Stimulated activated CD4-positive, alpha-beta T cell treated with anti-CD3 and anti-CD28 coated beads, Interleukin-4, amount 100 ng/mL, for 1 hour (primary cell): ENCODE results near the gene MON1A.

ENCODE experiments used
- DNase-seq: peaks from one replicate; pipeline ENCODE4 v3.0.0-alpha.2; 2020

Gene MON1A

GRCh38 chr3:49886922-49887265 lies 42.7 kb downstream of the MON1A start:
- DNase-seq, result no peak

- DNase-seq, result no peak
Observed at GRCh38 chr3:49883998-49884397, 45.6 kb downstream of the MON1A start.

- DNase-seq, result no peak
Observed at GRCh38 chr3:49882166-49882565, 47.4 kb downstream of the MON1A start.

- DNase-seq, result no peak
Observed at GRCh38 chr3:49880581-49881315, 48.9 kb downstream of the MON1A start.

GRCh38 chr3:49879721-49880120 lies 49.9 kb downstream of the MON1A start:
- no peak for DNase-seq

GRCh38 chr3:49878686-49879085 lies 50.9 kb downstream of the MON1A start:
- DNase-seq, result no peak

GRCh38 chr3:49877716-49878115 lies 51.9 kb downstream of the MON1A start:
- no peak for DNase-seq

- no peak for DNase-seq
Observed at GRCh38 chr3:49876567-49876966, 53.0 kb downstream of the MON1A start.

GRCh38 chr3:49873623-49874022 lies 56.0 kb downstream of the MON1A start:
- no peak for DNase-seq

GRCh38 chr3:49872801-49873281 lies 56.8 kb downstream of the MON1A start:
- DNase-seq, result no peak

GRCh38 chr3:49871531-49872153 lies 58.0 kb downstream of the MON1A start:
- no peak for DNase-seq

GRCh38 chr3:49869525-49870126 lies 60.0 kb downstream of the MON1A start, which contains the start of gene CAMKV:
TSS of gene CAMKV (minus strand) at chr3:49869906. CDS start at chr3:49862388, 7,518 bp downstream.
- DNase-seq, result peak; percentile 32

GRCh38 chr3:49868862-49869466 lies 60.6 kb downstream of the MON1A start:
- DNase-seq, result no peak

- DNase-seq, result no peak
Observed at GRCh38 chr3:49867871-49868321, 61.7 kb downstream of the MON1A start.

GRCh38 chr3:49867400-49867799 lies 62.2 kb downstream of the MON1A start:
- no peak for DNase-seq

GRCh38 chr3:49865198-49865784 lies 64.3 kb downstream of the MON1A start:
- no peak for DNase-seq

GRCh38 chr3:49864505-49864904 lies 65.1 kb downstream of the MON1A start:
- DNase-seq, result no peak

- DNase-seq, result no peak
Observed at GRCh38 chr3:49859576-49860305, 69.9 kb downstream of the MON1A start.
